AG04449 (cell line): ENCODE measurements around the gene APOD.

Source experiments
- CTCF ChIA-PET: fragments of 350-600 bp; formaldehyde crosslinking; extraction: SDS; loops from one replicate; lab custom pipeline; 2021; ENCODE audit warnings: antibody characterized with exemption; lab: Yijun Ruan, JAX
- POLR2A ChIA-PET: fragments of 400-600, 350-600 bp; formaldehyde crosslinking; extraction: SDS; loops from one replicate; lab custom pipeline; 2020; ENCODE audit warnings: antibody characterized with exemption, inconsistent platforms; lab: Yijun Ruan, JAX
- DNase-seq: peaks from one replicate; pipeline ENCODE4 v3.0.0-alpha.2; 2010; ENCODE audit warnings: low read depth, low spot score
- H3K4me3 ChIP-seq: 2 replicates; pipeline ENCODE4 v1.5.1; 2011; ENCODE audit warnings: low read depth, mild to moderate bottlenecking, control low read depth, low read length
- TF ChIP-seq, protein P1 (sequence below): IDR thresholded peaks from one replicate; pipeline ENCODE4 v1.5.1; 2011; ENCODE audit warnings: mild to moderate bottlenecking, moderate library complexity, low read length, control low read depth, inconsistent platforms; ENCODE audit not compliant: insufficient read depth; ENCODE audit errors: missing control alignments

APOD gene

DNA sequence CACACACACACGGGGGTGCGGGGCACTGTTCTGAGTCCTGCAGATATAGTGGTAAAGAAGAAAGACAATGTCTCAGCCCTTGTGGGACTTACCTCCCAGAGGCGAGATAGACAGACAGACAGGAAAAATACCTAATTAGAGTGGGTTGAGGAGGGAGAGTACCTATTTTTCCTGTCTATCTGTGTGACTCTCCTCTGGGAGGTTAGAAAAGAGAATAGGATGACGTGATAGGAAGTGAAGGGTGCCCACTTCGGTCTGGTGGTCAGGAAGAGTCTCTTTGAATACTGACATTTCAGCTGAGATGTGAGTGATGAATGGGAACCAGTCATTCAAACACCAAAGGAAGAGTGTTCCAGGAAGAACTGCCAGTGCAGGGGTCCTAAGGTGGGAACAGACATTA is 4.1 kb upstream of the APOD start:
- no peak overlapping the region for H3K4me3 ChIP-seq
- ChIA-PET POLR2A (no interaction called here), CTCF (no interaction called here)
- no peak for DNase-seq
- TF ChIP-seq, protein P1, sequence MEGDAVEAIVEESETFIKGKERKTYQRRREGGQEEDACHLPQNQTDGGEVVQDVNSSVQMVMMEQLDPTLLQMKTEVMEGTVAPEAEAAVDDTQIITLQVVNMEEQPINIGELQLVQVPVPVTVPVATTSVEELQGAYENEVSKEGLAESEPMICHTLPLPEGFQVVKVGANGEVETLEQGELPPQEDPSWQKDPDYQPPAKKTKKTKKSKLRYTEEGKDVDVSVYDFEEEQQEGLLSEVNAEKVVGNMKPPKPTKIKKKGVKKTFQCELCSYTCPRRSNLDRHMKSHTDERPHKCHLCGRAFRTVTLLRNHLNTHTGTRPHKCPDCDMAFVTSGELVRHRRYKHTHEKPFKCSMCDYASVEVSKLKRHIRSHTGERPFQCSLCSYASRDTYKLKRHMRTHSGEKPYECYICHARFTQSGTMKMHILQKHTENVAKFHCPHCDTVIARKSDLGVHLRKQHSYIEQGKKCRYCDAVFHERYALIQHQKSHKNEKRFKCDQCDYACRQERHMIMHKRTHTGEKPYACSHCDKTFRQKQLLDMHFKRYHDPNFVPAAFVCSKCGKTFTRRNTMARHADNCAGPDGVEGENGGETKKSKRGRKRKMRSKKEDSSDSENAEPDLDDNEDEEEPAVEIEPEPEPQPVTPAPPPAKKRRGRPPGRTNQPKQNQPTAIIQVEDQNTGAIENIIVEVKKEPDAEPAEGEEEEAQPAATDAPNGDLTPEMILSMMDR, result no peak

- TF ChIP-seq, protein P1, result no peak
- ChIA-PET POLR2A (no interaction called here), CTCF (no interaction called here)
- DNase-seq, result no peak
- H3K4me3 ChIP-seq, result no peak overlapping the region
Observed at GRCh38 chr3:195587406-195587805, 3.7 kb upstream of the APOD start.

GRCh38 chr3:195584543-195584870 is 767 bp upstream of the APOD start:
- CTCF ChIA-PET, result no interaction called here
- POLR2A ChIA-PET, result no interaction called here
- no peak for DNase-seq
- H3K4me3 ChIP-seq, result no peak overlapping the region
- TF ChIP-seq, protein P1, result no peak

DNA sequence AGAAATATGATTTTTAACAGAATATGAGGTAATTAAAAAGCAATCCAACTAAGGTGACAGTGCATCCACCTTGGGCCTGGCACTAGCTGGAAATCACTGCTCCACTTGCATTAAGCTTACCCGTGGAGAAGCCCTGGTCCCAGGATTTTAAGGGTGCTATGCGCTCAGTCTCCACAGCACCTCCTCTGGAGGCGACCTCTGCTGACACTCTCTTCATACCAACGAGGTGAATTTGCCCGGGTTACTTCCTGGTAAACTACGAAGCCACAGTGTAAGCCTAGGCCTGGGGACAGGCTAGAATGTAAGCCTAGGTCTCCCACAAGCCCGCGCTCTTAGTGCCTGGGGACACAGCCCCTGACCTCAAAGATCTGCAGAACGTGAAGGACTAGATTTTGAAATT is 793 bp downstream of the APOD start:
- TF ChIP-seq, protein P1, result no peak
- ChIA-PET POLR2A (no interaction called here), CTCF (no interaction called here)
- no peak overlapping the region for H3K4me3 ChIP-seq
- DNase-seq, result no peak

- DNase-seq, result peak; percentile 28
- ChIA-PET CTCF (no interaction called here), POLR2A (no interaction called here)
- TF ChIP-seq, protein P1, result no peak
- no peak overlapping the region for H3K4me3 ChIP-seq
Observed at GRCh38 chr3:195580744-195581443, 2.8 kb downstream of the APOD start.

DNA sequence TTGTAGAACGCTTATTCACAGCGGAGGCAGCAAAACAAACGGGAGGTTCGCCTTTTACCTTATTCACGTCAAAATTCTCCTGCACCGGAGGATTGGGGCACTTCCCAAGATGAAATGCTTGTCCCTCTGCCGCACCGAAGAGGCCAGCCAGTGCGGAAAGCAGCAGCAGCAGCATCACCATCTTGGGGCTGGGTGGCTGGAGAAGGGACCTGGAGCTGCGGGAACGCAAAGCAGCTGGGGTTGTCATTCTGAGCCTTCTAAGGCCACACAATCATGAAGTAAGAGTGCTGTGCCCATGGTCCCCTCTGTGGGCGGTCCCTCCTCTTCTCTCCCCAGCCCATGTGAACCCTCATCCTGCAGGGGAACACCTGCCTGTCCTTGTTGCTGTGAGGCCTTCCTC is 4.5 kb downstream of the APOD start:
- H3K4me3 ChIP-seq, result no peak overlapping the region
- ChIA-PET CTCF (no interaction called here), POLR2A (no interaction called here)
- no peak for DNase-seq
- TF ChIP-seq, protein P1, result no peak
